Effector memory CD8-positive, alpha-beta T cell (primary cell): ENCODE measurements around the gene FBRSL1.

ENCODE experiments used
- ATAC-seq: fragments of 150-1000 bp; cut with Tn5 transposase; replicated peaks from 2 replicates; pipeline ENCODE4 v1.10.0; 2021; ENCODE audit warnings: mild to moderate bottlenecking, moderate library complexity
- DNase-seq, 3 experiments: peaks; one replicate each; pipeline ENCODE4 v3.0.0; 2021
- H3K27ac Mint-ChIP-seq, 2 donors: one replicate each; pipeline ENCODE4 v1.8.0; 2022; ENCODE audit warnings: mild to moderate bottlenecking in 2 of 2, mixed read lengths in 2 of 2, moderate library complexity in 2 of 2
- H3K27me3 Mint-ChIP-seq, 2 donors: one replicate each; pipeline ENCODE4 v1.8.0; 2022; ENCODE audit warnings: mixed read lengths in 2 of 2
- H3K36me3 Mint-ChIP-seq: one replicate; pipeline ENCODE4 v1.8.0; 2022; ENCODE audit warnings: mild to moderate bottlenecking, moderate library complexity, mixed read lengths; ENCODE audit not compliant: insufficient read depth
- H3K4me1 Mint-ChIP-seq, 2 donors: one replicate each; pipeline ENCODE4 v1.8.0; 2022; ENCODE audit warnings: low read depth in 2 of 2, mixed read lengths in 2 of 2
- H3K4me3 Mint-ChIP-seq, 2 donors: one replicate each; pipeline ENCODE4 v1.8.0; 2022; ENCODE audit warnings: mild to moderate bottlenecking in 2 of 2, mixed read lengths in 2 of 2, moderate library complexity in 2 of 2
- H3K9me3 Mint-ChIP-seq, 2 donors: one replicate each; pipeline ENCODE4 v1.8.0; 2022; ENCODE audit warnings: mixed read lengths in 2 of 2

The FBRSL1 gene

DNA sequence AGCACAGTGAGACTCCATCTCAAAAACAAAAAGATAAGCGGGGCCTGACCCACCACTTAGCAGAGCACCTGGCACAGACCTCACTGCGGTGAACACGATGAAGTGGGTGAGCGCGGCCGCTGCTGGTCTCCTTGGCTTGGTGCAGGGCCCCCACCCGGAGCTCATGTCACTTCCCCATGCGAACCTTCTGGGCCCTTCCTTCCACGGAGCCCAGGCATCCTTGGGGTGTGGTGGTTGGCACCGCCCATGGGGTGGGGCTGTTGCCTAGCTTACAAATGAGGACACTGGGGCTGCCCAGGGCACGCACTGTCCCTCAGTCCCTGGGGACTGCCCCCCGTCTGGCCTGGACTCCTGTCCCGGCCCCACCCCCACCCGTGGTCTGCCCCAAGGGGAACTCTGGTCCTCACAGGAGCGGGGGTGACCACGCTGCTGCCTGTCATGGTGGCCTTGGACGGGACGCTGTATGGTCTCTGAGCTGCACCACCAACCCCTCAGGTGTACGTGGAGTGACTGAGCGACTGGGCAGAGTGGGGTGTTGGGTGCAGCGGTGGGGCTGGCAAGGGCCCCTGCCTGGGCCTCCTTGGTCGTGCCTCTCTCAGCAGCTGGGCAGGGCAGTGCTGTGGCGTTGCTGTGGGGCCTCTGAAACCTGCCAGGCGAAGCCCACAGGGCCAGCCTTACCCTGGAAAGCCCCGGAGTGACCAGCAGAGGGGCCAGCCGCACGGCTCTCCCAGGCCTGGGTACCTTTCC is 15.3 kb downstream of the FBRSL1 start:
- H3K4me1 Mint-ChIP-seq: peaks cover 50 to 62% of the 10 kb centered on the region in 2 donors
- peak; percentile 4 for ATAC-seq
- H3K27ac Mint-ChIP-seq: peak overlapping the region; percentile 83 to 88

DNA sequence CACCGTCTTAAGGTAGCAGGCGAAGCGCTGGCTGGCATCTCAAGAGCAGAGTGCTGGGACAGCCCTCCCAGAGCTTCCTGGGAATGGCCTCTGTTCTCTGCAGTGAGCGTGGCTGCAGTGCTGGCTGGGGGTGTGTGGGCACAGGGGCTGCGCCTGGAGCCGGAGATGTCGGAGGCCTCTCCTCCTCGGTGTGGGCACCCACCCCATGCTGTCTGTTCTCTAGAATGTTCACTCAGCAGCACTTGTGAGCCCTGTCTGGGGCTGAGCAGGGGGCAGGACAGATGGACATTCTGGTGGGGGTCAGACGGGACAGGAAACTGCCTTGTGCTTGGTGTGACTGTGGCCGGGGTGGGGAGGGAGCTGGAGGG is 15.9 kb downstream of the FBRSL1 start:
- no peak for DNase-seq
- Mint-ChIP-seq H3K27ac (peak overlapping the region; percentile 83 to 88), H3K4me3 (peak overlapping the region; percentile 47 to 63), H3K27me3 (no peaks in the 10 kb centered on the region), H3K36me3 (peaks cover 60% of the 10 kb centered on the region), H3K9me3 (no peaks in the 10 kb centered on the region), H3K4me1 (peaks cover 45 to 56% of the 10 kb centered on the region in 2 donors)
- no peak for ATAC-seq

More for the DNA sequence above, 15.3 kb downstream of the FBRSL1 start:
- H3K36me3 Mint-ChIP-seq: peaks cover 61% of the 10 kb centered on the region
- no peaks in the 10 kb centered on the region for H3K9me3 Mint-ChIP-seq
- H3K4me3 Mint-ChIP-seq: peak overlapping the region; percentile 47 to 63
- no peak for DNase-seq
- no peaks in the 10 kb centered on the region for H3K27me3 Mint-ChIP-seq

DNA sequence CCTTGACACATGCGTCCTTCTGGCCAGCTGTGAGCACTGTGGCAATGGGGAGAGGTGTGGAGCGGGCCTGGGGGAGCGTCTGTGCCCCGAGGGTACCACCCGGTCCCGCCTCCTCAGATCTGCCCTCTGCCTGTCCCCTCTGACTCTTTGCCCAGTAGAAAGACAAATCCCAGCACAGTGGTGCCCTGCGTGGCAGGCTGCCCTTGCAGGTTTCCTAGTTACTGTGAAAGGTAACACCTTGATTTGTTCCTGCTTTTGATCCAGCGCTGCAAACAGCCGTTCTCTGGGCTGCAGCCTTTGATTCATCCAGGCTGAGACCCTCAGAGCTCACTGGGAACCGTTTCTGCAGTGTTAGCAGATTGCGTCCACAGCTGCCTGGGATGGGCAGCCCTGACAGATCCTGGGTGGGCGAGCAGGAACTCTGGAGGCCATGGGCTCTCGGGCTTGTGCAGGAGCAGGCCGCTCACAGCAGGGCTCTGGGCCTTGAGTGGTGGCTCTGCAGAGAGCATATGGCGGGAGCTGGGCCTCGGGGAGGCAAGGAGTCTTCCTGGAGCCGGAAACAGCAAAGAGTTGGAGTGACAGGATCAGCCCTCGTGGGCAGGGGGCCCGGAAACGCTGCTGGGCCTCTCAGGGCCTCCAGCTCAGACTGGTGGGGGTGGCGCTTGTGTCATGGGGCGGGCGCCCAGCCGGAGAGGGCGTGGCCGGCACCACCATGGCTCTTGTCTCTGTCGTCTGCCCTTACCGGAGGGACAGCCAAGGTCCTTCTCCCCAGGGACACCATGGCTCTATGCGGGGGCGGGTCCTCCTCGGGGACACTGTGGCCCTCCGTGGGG is 16.6 kb downstream of the FBRSL1 start:
- peak overlapping the region; percentile 47 to 53 for H3K4me3 Mint-ChIP-seq
- H3K27ac Mint-ChIP-seq: peak overlapping the region; percentile 83 to 88
- no peaks in the 10 kb centered on the region for H3K27me3 Mint-ChIP-seq
- H3K36me3 Mint-ChIP-seq: peaks cover 64% of the 10 kb centered on the region
- DNase-seq: peak; percentile 35 to 44 (median 39)
- H3K4me1 Mint-ChIP-seq: peaks cover 44 to 54% of the 10 kb centered on the region in 2 donors
- H3K9me3 Mint-ChIP-seq: no peaks in the 10 kb centered on the region
- peak; percentile 69 for ATAC-seq

DNA sequence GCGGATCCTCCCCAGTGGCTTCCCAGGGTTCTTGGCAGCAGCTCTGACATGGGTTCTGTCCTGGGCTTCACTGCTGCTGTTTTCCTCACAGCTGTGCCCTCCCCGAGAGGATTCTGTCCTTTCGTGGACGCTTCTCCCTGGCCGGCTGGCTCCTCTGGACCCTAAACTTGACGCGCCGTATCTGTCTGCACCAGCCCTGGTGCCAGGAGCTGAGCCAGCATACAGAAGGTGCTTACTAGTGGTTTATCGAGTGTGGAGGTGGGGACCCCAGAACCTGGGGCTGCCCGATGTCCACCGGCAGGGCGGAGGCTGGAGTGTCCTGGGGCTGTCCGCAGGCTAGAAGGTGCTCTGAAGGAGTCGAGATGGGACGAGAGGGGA is 17.2 kb downstream of the FBRSL1 start:
- ATAC-seq (no peak), DNase-seq (no peak)
- Mint-ChIP-seq H3K27me3 (no peaks in the 10 kb centered on the region), H3K4me3 (peak overlapping the region; percentile 47 to 53), H3K36me3 (peaks cover 61% of the 10 kb centered on the region), H3K4me1 (peaks cover 40 to 49% of the 10 kb centered on the region in 2 donors), H3K27ac (peak overlapping the region in 1 of 2 donors; percentile 88), H3K9me3 (no peaks in the 10 kb centered on the region)

DNA sequence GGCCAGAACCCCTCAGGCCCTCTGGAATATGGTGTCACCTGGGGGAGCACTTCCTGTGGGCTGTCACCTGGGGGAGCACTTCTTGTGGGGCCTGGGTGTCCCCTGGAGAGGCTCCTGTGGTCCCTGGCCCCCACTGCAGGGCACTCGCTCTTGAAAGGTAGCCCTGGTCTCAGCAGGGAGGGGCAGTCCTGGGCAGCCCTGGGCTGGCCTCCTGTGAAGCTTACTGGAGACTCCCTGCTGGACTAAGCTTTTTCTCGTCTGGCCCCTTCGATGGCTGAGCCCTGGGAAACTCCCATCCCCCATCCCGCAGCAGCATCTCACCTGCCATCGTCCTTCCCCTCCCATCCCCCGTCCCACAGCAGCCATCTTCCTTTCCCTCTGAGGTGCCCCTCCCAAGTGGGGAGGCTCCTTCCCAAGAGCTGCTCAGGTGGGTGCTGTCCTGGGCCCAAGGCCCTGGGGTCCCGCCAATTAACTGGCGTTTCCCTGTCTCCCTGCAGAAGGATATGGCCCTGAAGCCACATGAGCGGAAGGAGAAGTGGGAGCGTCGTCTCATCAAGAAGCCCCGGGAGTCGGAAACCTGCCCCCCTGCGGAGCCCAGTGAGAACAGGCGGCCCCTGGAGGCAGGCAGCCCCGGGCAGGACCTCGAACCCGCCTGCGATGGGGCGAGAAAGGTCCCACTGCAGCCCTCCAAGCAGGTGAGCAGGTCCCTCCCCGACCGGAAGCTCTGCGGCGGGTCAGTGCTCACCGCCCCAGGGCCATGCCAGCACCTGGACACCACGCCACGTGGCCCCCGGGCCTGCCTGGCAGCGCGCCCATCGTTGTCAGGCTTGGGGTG is 17.9 kb downstream of the FBRSL1 start:
- Mint-ChIP-seq H3K27me3 (no peaks in the 10 kb centered on the region), H3K36me3 (peaks cover 61% of the 10 kb centered on the region), H3K9me3 (no peaks in the 10 kb centered on the region), H3K27ac (no peak overlapping the region), H3K4me3 (no peak overlapping the region), H3K4me1 (peaks cover 37 to 43% of the 10 kb centered on the region in 2 donors)
- ATAC-seq: no peak
- DNase-seq: no peak

DNA sequence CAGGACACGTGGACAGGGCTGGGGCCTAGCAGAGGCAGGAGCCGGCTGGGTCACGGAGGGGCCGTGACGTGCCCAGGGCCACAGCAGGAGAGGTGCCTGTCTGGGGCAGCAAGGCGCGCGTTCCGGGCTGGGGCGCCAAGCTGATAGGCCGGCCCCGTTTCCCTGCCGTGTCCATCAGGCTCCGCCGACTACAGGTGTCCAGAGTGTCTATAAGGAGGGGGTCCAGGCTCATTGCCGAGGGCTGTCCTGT is 18.5 kb downstream of the FBRSL1 start:
- H3K9me3 Mint-ChIP-seq: no peaks in the 10 kb centered on the region
- no peak overlapping the region for H3K27ac Mint-ChIP-seq
- H3K4me3 Mint-ChIP-seq: no peak overlapping the region
- H3K27me3 Mint-ChIP-seq: no peaks in the 10 kb centered on the region
- peaks cover 63% of the 10 kb centered on the region for H3K36me3 Mint-ChIP-seq
- H3K4me1 Mint-ChIP-seq: peaks cover 36 to 43% of the 10 kb centered on the region in 2 donors
- ATAC-seq: no peak
- DNase-seq: no peak

DNA sequence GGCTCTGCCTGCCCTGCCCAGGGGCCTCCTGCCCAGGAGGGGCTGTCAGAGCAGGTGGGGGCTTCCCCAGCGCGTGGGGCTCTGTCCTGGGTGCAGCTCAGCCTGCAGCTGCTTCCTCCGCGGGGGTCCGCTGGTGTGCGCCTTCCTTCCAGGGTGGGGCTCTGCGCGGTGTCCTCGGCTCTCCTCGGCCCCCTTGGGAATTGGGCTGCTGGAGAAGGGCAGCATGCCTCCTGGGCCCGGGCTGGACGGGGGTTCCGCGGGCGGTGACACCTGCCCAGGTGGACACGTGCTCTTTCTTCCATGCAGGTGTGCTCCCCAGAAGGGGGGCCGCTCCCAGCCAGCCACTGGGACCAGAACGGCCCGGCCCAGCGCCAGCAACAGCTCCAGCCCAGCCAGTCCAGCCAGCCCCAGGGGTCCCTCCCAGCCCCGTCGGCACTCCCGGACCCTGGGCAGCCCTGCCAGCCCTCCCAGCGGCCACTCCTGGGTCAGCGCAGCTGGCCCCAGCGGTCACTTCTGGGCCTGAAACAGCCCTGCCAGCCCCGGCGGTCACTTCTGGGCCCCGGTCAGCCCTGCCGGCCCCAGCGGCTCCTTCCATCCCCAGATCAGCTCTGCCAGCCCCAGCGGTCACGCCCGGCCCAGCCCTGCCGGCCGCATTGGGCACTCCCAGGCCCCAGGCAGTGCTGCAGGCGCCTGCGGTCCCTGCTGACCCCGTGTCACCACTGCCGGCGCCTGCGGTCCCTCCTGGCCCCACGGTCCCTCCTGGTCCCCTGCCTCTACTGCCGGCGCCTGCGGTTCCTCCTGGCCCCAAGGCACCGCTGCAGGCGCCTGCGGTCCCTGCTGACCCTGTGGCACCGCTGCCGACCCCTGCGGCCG is 19.1 kb downstream of the FBRSL1 start:
- Mint-ChIP-seq H3K27me3 (no peaks in the 10 kb centered on the region), H3K9me3 (no peaks in the 10 kb centered on the region), H3K36me3 (peaks cover 62% of the 10 kb centered on the region), H3K4me3 (no peak overlapping the region), H3K4me1 (peaks cover 31 to 37% of the 10 kb centered on the region in 2 donors), H3K27ac (no peak overlapping the region)
- ATAC-seq: no peak
- no peak for DNase-seq

DNA sequence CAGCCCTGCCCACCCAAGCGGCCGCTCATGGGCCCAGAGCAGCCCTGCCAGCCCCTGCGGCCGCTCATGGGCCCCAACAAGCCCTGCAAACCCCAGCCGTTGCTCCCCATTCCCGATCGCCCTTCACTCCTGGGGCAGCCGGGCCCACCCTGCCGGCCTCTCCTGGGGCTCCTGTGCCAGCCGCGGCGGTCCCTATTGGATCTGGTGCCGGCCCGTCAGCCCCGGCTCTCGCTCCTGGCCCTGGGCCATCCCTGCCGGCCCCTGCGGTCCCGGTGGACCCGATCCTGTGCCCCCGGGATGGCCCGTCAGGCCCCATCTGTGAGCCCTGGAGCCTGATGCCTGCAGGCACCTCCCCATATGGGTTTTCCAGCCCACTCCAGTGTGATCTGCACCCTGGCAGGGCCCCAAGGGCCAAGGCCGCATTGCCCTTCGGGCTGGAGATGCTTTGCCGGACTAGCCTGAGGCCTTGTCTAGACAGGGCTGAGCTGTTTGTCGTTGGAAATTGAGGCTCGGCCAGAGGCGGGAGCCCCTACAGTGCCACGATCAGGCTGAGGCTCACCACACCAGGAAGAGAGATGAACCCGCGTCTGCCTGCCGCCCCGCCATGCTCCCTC is 20.3 kb downstream of the FBRSL1 start:
- Mint-ChIP-seq H3K9me3 (no peaks in the 10 kb centered on the region), H3K4me1 (peaks cover 25 to 27% of the 10 kb centered on the region in 2 donors), H3K27ac (no peak overlapping the region), H3K27me3 (no peaks in the 10 kb centered on the region), H3K36me3 (peaks cover 55% of the 10 kb centered on the region), H3K4me3 (peak overlapping the region in 1 of 2 donors; percentile 43)
- DNase-seq: no peak
- no peak for ATAC-seq

DNA sequence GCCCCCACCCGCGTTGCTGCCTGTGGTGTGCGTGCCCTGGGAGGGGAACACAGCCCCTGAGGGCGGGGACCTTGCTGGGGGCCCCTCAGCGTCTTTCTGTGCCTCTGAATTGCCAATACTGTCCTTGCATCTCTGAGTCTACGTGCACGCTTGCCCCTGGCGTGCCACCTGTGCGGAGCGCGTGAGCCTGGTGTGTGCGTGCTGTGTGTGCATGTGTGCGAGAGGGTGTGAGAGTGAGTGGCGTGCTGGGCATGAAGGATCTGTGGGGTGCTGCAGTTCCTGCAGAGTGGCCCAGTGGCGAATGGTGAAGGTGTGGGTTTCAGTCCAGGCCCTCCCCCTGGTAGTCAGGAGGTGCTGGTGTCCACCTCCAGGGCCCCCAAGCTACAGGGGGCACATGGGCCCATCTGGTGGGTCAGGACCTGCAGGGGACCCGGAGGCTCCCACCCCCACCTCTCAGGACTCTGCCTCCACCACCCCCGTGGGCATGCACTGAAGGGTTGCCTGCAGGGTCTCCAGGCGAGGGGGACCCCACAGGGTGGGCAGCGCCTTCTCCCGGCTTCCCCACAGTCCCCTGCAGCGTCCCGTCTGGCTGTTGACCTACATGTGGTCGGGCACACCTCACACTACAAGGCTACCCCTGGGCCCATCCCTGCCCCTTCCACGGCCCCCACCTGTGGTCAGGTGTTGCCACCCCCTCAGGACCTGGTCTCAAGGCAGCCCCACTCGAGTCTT is 21.0 kb downstream of the FBRSL1 start:
- ATAC-seq (no peak), DNase-seq (no peak)
- Mint-ChIP-seq H3K27me3 (no peaks in the 10 kb centered on the region), H3K4me1 (peaks cover 18 to 20% of the 10 kb centered on the region in 2 donors), H3K36me3 (peaks cover 52% of the 10 kb centered on the region), H3K9me3 (no peaks in the 10 kb centered on the region), H3K4me3 (no peak overlapping the region), H3K27ac (no peak overlapping the region)

DNA sequence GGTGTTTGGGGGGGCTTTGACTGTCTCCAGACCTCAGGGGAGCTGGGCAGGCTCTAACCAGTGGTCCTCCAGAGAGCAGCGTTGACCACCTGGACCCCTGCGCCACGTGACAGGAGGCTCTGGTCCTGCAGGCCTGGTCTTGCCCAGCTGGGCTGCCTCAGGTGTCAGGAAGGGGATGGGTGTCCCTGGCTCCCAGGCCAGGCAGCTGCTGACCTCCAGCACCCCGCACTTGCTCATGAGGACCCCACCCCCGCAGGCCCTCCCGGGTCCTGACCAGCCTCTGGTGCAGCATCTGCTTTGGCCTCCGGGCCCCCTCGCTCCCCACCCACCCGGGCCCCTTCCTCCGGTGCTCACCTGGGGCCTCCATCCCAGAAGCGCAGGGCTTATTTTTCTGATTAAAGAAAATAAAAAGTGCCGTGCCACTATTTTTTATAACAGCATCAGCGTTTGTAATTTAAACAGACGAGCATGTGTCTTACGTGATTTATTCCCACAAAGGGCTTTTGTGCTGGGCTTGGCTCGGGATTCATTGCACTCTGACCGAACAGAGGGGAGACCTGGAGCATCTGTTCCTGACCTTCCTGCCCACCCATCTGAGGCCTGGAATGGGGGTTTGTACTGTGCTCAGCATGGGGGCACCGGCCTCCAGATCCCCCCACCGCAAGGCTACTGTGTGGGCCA is 21.7 kb downstream of the FBRSL1 start:
- DNase-seq: no peak
- Mint-ChIP-seq H3K4me1 (peaks cover 10 to 12% of the 10 kb centered on the region in 2 donors), H3K27me3 (no peaks in the 10 kb centered on the region), H3K36me3 (peaks cover 48% of the 10 kb centered on the region), H3K4me3 (no peak overlapping the region), H3K9me3 (no peaks in the 10 kb centered on the region), H3K27ac (no peak overlapping the region)
- ATAC-seq: no peak

DNA sequence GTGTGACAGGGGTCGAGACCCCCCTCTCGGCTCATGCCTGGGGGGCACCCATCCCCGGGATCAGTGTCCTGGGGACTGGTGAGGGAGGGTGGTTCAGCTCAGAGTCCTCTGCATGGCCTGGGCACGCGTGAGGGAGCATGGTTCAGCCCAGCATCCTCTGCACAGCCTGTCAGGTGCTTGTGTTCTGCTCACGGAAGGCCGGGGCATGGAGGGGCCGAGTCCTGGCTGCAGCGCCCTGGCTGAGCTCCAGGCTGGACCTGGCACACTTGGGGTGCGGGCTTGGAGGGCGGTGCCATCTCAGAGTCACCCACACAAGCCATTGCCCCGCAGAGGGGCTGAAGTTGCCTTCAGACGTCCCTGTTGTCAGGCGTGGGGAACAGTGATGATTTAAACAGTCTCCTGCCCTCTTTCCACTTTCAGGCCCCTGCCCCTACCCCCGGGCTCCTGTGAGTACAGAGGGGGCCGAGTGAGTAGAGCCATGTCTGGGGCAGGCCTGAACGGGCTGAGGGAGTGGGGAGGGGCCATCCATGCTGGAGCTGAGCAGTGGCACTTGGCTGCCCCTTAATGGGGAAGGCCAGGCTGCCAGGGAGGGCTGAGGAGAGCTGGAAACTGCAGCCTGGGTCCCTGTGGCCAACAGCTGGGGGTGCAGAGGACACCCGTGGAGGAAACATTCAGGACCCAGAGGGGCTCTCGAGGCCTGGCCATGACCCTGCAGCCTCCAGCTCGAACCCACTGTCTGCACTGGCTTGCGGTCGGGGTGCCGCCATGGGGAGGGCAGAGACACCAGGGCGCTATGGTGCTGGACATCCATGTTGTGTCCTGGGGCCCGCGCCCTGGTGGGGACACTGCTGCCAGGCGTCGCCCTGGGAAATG is 22.5 kb downstream of the FBRSL1 start:
- Mint-ChIP-seq H3K4me3 (no peak overlapping the region), H3K27ac (peak overlapping the region in 1 of 2 donors; percentile 78), H3K9me3 (no peaks in the 10 kb centered on the region), H3K36me3 (peaks cover 42% of the 10 kb centered on the region), H3K4me1 (peaks cover 7 to 8% of the 10 kb centered on the region in 2 donors), H3K27me3 (no peaks in the 10 kb centered on the region)
- no peak for ATAC-seq
- no peak for DNase-seq
